ENCODE data around the gene RPA1. TPM values are rescaled to one million over a fixed set of nuclear protein-coding genes. Genes with fewer than 3 reads are reported as not detected.
A peak's percentile ranks its signal among the peaks of the same experiment; 100 is the strongest.

The RPA1 gene
- total RNA-seq, 1 experiment from 2014 or later, result 158 TPM

DNA sequence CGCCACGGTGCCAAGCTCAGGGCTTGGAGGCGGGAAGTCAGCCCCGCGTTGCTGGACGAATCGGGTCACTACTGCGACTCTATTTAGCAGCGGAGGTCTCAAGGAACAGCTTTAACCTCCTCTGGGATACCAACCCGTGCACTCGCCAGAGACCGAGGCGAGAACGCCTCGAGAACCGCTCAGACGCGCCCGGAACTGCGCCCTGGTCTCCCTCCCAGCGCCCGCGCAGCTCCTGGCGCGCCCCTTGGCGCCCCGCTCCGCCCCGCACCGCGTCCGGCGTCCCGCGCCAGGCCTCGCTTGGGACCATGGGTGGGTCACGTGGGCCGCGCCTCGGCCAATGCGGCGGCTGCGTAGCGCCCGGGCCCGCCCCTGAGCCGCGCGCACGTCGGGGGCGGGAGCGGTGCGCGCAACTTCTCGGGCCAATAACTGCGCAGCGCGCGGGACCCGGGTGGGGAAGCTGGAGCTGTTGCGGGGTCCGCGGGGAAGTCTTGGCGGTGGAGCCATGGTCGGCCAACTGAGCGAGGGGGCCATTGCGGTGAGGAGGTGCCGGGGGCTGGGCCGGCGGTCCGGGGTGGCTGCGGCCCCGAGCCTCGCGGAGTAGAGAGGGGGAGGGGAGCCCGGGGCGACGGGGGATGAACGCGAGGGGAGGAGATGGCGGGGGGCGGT, at the start of gene RPA1, which contains the start of gene SMYD4 (continued):
- no peak for TF ChIP-seq ZNF512 (CRISPR knock-in tag; IDR thresholded peaks at IDR 0.05; ENCODE audit: borderline replicate concordance)
- peak; percentile 41; the same call in 1 of the 2 replicates for TF ChIP-seq MAX (CRISPR knock-in tag; IDR thresholded peaks at IDR 0.05)
- TF ChIP-seq JUN (CRISPR knock-in tag; IDR thresholded peaks at IDR 0.05), result no peak
- TF ChIP-seq IRF2 (CRISPR knock-in tag; IDR thresholded peaks at IDR 0.05; ENCODE audit: borderline replicate concordance, low read depth), result no peak
- TF ChIP-seq, protein P1, sequence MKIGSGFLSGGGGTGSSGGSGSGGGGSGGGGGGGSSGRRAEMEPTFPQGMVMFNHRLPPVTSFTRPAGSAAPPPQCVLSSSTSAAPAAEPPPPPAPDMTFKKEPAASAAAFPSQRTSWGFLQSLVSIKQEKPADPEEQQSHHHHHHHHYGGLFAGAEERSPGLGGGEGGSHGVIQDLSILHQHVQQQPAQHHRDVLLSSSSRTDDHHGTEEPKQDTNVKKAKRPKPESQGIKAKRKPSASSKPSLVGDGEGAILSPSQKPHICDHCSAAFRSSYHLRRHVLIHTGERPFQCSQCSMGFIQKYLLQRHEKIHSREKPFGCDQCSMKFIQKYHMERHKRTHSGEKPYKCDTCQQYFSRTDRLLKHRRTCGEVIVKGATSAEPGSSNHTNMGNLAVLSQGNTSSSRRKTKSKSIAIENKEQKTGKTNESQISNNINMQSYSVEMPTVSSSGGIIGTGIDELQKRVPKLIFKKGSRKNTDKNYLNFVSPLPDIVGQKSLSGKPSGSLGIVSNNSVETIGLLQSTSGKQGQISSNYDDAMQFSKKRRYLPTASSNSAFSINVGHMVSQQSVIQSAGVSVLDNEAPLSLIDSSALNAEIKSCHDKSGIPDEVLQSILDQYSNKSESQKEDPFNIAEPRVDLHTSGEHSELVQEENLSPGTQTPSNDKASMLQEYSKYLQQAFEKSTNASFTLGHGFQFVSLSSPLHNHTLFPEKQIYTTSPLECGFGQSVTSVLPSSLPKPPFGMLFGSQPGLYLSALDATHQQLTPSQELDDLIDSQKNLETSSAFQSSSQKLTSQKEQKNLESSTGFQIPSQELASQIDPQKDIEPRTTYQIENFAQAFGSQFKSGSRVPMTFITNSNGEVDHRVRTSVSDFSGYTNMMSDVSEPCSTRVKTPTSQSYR (CRISPR knock-in tag; IDR thresholded peaks at IDR 0.05), result no peak
- TF ChIP-seq CTCF (IDR thresholded peaks at IDR 0.05), result no peak
- TF ChIP-seq HMGA2 (CRISPR knock-in tag; IDR thresholded peaks at IDR 0.05), result no peak
- TF ChIP-seq NR3C1 (CRISPR knock-in tag; conservative IDR thresholded peaks at IDR 0.05; ENCODE audit: low read depth), result no peak
- no peak; the same call in 1 of the 2 replicates for TF ChIP-seq ETV6 (CRISPR knock-in tag; IDR thresholded peaks at IDR 0.05)
- TF ChIP-seq MYBL2 (CRISPR knock-in tag; IDR thresholded peaks at IDR 0.05), result no peak; the same call in 1 of the 2 replicates
- no peak for TF ChIP-seq NR2C2 (CRISPR knock-in tag; IDR thresholded peaks at IDR 0.05)
- no peak for TF ChIP-seq TEAD4 (CRISPR knock-in tag; IDR thresholded peaks at IDR 0.05)
- TF ChIP-seq CBFB (CRISPR knock-in tag; IDR thresholded peaks at IDR 0.05; ENCODE audit: low read depth), result peak; percentile 50; the same call in 1 of the 2 replicates
- TF ChIP-seq ARID4B (CRISPR knock-in tag; IDR thresholded peaks at IDR 0.05; ENCODE audit: borderline replicate concordance), result peak; percentile 60; the same call in 1 of the 2 replicates
- no peak for TF ChIP-seq ZNF138 (CRISPR knock-in tag; conservative IDR thresholded peaks at IDR 0.05)
- no peak for TF ChIP-seq PRRX2 (CRISPR knock-in tag; IDR thresholded peaks at IDR 0.05)
- 0 out of 2 replicates have a peak, but pooled peaks have one; percentile 31 for TF ChIP-seq ATF1 (CRISPR knock-in tag; IDR thresholded peaks at IDR 0.05)
- TF ChIP-seq USF1 (CRISPR knock-in tag; IDR thresholded peaks at IDR 0.05), result peak; percentile 92
- no peak for TF ChIP-seq PRDM15 (CRISPR knock-in tag; IDR thresholded peaks at IDR 0.05)
- TF ChIP-seq, protein P2, sequence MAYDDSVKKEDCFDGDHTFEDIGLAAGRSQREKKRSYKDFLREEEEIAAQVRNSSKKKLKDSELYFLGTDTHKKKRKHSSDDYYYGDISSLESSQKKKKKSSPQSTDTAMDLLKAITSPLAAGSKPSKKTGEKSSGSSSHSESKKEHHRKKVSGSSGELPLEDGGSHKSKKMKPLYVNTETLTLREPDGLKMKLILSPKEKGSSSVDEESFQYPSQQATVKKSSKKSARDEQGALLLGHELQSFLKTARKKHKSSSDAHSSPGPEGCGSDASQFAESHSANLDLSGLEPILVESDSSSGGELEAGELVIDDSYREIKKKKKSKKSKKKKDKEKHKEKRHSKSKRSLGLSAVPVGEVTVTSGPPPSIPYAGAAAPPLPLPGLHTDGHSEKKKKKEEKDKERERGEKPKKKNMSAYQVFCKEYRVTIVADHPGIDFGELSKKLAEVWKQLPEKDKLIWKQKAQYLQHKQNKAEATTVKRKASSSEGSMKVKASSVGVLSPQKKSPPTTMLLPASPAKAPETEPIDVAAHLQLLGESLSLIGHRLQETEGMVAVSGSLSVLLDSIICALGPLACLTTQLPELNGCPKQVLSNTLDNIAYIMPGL (CRISPR knock-in tag; IDR thresholded peaks at IDR 0.05), result no peak

Data from WTC11 (cell line).